Fibroblast of upper back skin (primary cell): ENCODE measurements around the gene FAM181A.

Source experiments
- DNase-seq: peaks from one replicate; pipeline ENCODE4 v3.0.0-alpha.2; 2013

FAM181A gene

DNA sequence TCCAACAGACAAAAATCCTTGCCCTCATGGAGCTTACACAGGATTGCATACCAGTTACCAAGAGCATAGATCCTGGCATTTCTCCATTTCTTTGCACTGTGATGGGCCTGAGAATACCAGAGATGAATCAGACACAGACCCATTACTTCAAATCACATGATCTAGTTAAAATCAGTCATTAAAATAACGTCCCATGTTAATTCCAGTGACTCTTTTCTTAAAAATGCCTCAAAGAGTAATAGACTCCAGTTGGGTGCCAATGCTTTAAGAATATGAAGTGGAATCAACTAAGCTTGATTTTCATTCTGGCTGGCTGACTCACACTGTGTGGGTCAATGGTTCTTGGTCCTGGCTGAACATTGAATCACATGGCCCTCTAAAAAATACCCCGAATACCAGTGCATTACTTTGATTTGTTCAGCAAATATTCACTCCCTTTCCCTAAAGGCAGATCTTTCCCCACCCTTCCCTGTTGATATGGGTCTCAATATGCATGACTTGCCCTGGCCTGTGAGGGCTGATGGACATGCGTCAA is 38.2 kb downstream of the FAM181A start:
- peak; percentile 92 for DNase-seq

DNA sequence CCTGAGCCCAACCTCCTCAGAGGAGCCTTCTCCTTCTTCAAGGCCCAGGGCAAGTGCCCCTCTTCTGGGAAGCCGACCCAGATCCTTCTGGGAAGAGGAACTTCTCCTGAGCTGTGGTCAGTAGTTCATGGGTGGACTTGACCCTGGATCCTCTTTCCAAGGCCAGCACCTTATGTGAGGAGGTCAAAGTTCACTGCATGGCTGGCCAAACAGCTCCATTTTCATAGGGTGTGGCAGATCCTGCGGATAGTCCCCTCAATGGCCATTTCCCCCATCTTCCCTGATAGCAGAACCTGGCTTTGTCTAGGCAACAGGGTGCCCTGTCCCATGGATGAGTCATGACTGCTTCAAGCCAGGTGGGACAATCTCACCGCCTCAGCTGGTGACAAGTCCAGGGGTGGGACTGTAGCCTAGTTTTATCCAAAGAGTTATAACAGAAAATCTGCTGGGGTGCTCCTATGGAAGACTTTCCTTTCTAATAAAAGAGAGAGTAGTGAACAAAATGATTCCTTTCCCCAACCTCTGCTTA is 38.9 kb downstream of the FAM181A start:
- DNase-seq, result no peak

- DNase-seq, result no peak
Measured at GRCh38 chr14:93967637-93968250, 40.6 kb downstream of the FAM181A start.

DNA sequence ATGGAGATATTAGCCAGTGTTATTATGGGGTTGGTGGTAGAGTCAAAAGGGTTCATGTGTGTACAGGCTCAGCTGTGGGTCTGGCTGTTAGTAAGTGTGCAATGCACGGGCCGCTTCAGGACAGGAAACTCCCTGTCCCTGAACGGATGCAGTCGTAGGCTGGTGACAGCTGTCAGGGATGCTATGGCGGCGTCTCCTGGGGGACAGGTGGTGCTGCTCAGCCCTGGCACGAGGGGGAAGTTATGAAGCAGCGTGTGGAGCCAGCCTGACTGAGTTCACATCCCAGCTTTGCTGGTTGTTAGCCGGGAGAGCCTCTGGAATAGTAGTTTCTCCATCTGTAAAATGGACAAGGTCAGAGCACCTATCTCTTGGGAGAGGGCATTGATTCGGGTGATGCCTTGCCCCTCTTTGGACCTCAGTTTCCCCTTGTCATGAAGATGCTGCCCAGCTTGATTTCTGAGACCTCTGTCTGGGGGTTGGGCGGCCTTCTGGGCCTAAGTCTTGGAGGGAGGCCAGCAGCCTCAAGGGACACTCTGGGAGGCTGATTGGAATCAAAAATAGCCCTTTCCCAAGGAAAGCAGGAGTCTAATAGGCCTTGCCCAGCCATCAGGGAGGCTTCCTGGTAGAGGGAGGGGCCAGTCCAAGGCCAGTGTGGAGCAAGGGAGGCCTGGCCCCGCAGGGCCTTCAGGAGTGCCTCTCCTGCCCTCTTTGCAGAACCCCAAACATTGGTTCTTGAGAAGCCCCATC is 42.1 kb downstream of the FAM181A start:
- DNase-seq, result no peak

DNA sequence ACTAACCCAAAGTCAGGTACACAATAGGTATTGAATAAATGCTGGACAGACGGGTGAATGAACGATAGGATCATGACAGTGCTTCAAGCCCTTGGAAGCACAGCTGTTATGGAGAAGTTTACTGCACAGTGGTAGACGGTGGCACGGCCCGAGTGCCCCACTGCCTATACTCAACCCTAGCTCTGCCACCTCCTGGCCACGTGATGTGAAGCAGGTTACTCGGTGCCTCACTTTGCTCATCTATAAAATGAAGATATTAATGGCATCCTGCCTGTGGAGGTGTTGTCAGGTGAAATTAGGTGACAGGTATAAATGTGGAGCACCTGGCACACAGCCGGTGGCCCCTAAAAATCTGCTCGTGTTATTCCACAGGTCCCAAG is 43.4 kb downstream of the FAM181A start:
- no peak for DNase-seq

- DNase-seq, result no peak
Measured at GRCh38 chr14:93970965-93971634, 44.0 kb downstream of the FAM181A start.

DNA sequence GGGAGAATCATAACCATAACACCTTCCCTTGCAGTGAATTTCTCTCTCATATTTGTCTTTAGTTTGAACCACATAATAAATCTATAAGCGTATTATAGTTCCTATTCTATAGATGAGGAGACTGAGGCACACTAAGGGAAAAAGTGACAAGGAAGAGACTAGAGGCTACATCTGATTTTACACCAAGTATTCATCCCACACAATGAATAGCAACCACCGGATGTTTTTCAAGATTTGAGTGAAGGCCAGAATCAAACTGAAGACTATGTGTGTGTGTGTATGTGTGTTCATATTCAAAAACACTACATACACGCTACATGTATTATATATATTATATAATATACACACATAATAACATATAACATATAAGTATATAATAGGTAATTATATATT is 44.5 kb downstream of the FAM181A start:
- DNase-seq, result no peak

DNA sequence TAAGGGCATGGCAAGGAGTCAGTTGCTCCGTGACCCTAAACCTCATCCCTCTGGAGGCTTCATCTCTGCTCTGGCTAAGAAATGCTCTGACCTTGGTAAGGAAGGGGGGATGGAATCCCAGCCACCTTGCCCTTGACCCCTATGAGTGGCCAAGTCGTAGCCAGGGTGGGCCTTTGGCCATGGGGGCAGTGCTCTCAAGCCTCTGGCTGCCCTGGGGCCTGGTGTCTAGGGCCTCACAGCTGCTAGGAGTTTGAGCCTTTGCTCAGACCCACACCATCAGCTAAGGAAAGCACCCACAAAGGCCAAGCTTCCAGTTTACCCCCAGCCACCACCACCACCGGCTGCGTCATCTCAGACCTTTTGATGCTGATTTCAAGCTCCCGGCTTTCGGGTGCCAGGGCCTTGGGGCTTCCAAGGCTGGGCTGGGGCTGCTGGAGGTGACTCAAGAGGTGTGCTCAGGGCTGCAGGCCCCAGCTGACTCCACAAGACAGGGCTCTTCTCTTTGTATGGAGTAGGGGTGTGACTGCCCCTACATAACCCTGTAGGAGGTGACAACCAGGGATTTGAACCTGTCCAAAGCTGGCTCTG is 45.6 kb downstream of the FAM181A start:
- no peak for DNase-seq

DNA sequence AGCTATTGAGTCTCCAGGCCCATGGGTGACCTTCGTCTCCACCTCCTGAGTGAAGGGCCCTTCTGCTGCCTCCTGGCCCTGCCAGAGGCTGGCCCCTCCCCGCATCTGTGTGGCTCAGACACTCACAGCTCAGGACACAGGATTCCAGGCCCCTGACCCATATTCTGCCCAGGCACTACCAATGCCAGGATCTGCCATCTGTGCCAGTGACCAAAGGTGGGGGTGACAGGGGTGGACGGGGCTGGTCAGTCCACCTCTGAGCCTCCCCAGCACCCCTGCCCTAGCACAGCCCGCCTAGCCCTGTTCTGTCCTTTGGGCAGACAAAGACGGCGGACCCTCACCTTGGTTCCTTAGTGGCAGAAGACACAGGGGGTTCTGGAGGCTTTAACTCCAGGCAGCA is 46.5 kb downstream of the FAM181A start:
- no peak for DNase-seq

- no peak for DNase-seq
Measured at GRCh38 chr14:93974299-93974698, 47.2 kb downstream of the FAM181A start.

DNA sequence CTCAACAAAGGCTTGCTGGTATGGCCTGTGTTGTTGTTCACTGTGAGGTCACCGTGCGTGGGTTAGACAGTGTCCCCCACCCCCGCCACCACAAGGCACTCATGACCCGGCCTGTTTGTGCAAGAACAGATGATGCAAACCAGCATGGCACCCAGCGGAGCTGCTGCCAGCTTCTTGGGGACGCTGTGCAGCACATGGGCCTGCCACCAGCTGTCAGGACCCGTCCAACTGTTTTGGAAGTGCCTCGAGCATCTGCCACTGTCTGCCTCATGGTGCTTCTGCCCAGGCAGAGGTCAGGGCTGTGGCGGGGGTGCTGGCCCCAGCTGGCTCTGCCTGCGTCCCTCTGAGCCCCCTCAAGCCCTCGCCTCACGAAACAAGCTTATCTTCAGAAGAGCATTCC is 47.7 kb downstream of the FAM181A start:
- DNase-seq, result no peak

DNA sequence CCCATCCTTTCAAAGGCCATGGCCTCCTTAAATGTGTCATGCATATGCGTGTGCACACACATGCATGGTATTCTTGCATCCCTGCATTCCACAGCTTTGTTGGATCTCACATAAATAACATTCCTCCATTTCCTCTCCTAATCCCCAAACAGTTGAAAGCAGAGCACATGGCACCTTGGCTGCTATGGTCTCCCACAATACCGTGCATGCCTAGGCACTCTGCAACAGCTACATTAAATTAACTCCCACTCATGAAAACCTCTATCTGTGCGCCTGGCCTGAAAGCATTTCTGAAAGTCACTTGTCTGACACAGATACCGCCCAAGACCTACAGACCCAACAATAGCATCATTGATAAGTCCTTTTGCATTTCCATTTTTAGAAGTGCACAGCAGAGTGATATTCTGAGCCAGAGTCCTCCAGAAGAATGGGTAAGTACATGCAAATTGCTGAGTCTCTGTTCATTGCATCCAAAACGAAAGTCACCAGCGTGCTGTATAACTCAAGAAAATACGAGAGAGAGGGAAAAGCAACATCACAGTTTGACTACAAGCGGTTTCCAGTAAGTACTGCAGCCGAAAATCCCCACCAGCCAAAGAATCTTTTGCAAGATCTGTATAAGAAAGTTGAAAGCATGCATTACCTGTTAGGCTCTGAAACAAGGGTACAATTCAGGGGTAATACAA is 48.8 kb downstream of the FAM181A start:
- DNase-seq, result peak; percentile 28

GRCh38 chr14:93976477-93977057 is 49.4 kb downstream of the FAM181A start, which contains the start of gene ASB2:
ASB2 (minus strand) TSS chr14:93976570; CDS start chr14:93964539, 12,031 bp downstream.
- DNase-seq, result no peak

DNA sequence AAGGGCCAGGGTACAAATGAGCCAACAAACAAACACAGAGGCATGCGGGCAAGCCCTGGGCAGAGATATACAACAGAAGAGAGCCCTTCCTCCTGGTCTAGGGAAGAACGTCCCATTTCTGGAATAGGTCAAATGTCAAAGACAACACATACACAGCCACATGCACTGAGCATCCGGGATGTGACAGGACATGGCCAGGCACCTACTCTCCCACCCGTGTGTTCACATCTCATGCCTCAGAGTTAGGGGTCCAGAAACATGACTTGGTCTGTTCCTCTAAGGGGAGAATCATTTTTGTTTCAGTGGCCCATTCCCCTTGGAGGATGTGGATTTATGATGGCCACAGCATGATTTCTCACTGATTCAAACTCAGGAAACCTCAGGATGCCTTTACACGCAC is 50.0 kb downstream of the FAM181A start:
- no peak for DNase-seq

GRCh38 chr14:93977790-93978581 is 50.8 kb downstream of the FAM181A start:
- no peak for DNase-seq

DNA sequence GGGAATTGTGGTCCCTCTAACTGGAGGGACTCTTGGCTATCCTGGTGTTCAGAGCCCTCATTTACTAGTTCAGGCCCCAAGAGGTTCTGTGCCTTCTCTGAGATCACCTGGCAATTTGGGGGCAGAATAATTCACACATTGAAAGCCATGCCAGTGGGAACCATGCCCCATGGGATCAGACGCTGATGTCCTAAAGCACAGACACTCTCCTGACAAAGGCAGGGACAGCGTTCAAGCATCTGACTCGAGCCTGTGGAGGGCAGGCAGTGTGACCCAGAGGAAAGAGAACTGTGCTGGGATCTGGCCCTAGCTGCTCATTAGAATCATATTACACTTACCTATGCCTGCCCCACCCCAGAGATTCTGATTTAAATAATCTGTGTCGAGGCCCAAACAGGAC is 51.6 kb downstream of the FAM181A start:
- no peak for DNase-seq
